ENCODE results near the gene F10.

F10 gene

DNA sequence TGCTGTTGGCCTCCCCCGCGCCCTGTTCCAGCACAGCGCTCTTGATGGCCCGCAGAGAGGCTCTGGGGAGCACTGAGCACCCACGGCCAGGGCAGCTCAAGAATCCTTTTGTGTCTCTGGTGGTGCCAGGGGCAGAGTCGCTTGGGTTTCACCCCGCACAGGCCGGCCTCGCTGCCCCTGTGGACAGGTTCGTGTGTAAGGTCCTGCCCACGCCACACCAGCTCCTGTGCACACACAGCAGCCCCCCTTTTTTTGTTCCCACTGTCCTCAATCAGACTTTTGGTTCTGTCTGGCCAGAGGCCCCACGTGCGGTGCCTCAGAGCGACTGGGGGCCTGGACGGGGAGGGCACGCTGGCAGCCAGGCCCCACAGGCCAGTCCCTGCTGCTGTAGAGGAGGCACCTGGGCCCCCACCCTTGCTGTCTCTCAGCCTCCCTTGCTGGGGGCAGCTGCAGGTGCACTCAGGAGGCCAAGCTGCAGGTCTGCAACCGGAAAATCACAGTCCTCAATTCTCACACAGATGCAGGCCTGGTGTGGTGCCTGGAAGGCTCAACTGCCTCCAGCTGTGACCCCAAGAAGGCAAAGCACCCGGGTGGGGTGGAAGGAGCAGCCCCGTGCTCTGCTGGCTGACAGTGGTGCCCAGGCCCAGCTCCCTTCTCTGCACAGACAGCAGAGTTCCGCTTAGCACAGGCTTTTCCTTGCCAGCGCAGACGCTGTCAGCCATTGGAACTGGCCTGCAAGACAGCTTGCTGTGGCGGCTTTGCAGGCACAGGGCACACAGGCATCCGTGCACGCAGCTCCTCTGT lies 29.6 kb upstream of the F10 start:
- TF ChIP-seq, protein P1, sequence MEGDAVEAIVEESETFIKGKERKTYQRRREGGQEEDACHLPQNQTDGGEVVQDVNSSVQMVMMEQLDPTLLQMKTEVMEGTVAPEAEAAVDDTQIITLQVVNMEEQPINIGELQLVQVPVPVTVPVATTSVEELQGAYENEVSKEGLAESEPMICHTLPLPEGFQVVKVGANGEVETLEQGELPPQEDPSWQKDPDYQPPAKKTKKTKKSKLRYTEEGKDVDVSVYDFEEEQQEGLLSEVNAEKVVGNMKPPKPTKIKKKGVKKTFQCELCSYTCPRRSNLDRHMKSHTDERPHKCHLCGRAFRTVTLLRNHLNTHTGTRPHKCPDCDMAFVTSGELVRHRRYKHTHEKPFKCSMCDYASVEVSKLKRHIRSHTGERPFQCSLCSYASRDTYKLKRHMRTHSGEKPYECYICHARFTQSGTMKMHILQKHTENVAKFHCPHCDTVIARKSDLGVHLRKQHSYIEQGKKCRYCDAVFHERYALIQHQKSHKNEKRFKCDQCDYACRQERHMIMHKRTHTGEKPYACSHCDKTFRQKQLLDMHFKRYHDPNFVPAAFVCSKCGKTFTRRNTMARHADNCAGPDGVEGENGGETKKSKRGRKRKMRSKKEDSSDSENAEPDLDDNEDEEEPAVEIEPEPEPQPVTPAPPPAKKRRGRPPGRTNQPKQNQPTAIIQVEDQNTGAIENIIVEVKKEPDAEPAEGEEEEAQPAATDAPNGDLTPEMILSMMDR (conservative IDR thresholded peaks at IDR 0.05): no peak
- no peak for TF ChIP-seq ZFX (IDR thresholded peaks at IDR 0.05)
- no peak overlapping the region for H3K27ac ChIP-seq

DNA sequence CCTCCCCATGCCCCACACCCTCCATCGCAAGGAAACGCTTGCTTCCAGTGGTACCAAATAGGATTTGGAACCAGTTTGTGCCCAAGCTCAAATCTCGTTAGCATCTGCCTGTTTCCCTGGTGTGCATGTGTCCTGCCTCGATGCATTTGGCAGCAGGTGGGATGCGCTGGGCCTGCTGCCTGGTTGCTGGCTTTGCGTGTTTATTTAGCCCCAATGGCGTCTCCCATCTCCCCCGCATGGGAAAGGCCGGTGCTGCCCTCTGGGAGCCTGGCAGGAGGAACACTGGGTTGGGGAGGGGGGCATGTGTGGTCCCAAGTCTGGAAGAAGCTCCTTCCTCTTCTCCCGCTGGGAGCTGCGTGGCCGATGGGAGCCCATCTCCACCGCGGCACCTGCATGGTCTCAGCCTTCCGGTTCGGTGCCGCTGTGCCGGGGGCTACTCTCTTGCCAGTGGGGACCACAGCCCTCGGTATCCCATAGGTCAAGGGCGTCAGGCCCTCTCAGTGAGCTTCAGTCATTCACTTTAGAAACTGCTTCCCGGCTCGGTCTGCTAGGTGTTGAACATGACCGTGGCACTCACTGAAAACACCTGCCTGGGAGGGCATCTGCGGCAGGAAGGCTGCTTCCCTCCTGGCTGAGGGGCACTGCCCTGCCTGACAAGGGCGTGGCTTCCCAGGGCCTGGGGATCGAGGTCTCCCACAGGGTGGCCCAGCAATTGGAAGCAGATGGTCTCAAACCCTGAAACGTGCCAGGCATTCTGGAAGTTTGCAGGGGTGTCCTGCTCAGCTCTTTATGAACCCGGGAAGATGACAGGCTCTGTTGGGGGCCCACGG lies 28.8 kb upstream of the F10 start:
- TF ChIP-seq, protein P1 (conservative IDR thresholded peaks at IDR 0.05): no peak
- TF ChIP-seq ZFX (IDR thresholded peaks at IDR 0.05): no peak
- no peak overlapping the region for H3K27ac ChIP-seq

- TF ChIP-seq, protein P1 (conservative IDR thresholded peaks at IDR 0.05): no peak
- no peak for TF ChIP-seq ZFX (IDR thresholded peaks at IDR 0.05)
- no peak overlapping the region for H3K27ac ChIP-seq
These were observed 28.2 kb upstream of the F10 start for GRCh38 chr13:113094410-113094800.

DNA sequence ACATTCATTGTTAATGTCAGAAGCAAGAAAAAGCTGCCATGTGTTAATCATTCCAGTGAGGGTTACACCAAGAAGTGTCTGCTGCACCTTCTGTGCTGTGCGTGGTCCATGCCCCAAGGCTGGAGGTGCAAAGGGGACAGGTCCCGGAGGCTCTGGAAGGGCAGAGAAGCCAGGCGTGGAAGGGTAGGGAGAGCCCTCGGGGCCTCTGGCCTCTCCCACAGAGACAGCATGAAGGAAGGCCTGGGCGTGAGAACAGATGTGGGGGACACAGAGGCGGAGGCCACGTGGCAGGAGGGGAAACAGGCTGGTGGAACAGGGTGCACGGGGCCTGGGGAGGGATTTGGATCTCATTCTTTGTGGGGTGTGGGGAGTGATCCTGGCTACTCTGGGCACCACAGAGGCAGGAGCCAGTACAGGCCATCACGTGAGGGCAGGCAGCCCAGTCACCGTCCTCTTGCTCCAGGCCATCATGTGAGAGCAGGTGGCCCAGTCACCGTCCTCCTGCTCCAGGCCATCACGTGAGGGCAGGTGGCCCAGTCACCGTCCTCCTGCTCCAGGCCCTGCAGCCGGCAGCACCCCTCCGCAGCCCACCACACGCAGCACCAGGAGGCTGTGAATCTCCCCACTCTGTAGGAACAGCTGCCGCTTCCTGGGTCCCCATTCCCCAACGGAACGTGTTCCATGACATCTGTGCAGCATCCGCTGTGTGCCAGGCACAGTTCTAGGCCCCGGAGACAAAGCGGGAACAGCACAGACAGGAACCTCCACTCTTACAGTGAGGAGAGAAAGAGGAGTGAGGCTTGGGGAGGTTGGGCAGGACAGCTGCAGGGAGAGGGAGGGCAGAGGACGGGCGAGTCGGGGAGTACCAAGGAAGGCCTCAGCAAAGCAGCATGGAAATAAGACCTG lies 27.2 kb upstream of the F10 start:
- no peak overlapping the region for H3K27ac ChIP-seq
- TF ChIP-seq, protein P1 (conservative IDR thresholded peaks at IDR 0.05): no peak
- no peak for TF ChIP-seq ZFX (IDR thresholded peaks at IDR 0.05)

DNA sequence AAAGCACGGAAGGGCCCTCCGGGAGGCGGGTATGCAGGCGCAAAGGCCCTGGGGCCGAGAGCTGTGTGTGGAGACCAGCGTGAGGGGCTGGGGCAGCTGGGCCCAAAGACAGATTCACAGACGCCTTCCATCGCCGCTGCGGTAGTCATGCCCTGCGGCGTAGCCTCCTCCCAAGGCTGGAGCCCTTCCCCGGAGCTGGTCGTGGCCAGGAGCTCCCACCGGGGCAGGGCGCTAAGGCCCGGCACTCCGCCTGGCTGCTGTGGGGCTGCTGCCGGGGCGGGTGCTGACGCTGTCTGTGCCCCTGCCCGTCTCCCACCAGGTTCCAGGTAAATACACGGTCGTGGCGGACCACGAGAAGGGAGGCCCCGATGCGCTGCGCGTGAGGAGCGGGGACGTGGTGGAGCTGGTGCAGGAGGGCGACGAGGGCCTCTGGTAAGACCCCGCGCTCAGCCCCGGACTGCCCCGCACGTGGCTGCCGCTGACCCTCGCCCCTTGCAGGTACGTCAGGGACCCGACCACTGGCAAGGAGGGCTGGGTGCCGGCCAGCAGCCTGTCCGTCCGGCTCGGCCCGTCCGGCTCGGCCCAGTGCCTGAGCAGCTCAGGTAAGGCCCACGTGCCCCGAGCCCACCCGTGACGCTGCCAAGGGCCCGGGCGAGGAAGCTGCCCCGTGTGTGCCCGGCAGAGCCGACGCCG lies 26.4 kb upstream of the F10 start:
- TF ChIP-seq, protein P1 (conservative IDR thresholded peaks at IDR 0.05): no peak
- TF ChIP-seq ZFX (IDR thresholded peaks at IDR 0.05): no peak
- no peak overlapping the region for H3K27ac ChIP-seq

- TF ChIP-seq, protein P1 (conservative IDR thresholded peaks at IDR 0.05): no peak
- no peak for TF ChIP-seq ZFX (IDR thresholded peaks at IDR 0.05)
- no peak overlapping the region for H3K27ac ChIP-seq
These were observed 25.8 kb upstream of the F10 start for GRCh38 chr13:113096745-113097305.

Measured in C4-2B (cell line).